Measurements from ENCODE around the gene ANXA2R. TPM values are rescaled to one million over a fixed set of nuclear protein-coding genes. Genes with fewer than 3 reads are reported as not detected.

Gene ANXA2R
- total RNA-seq, 1 experiment from 2014 or later = 0.72 TPM

- TF ChIP-seq SMAD4 (CRISPR knock-in tag; IDR thresholded peaks at IDR 0.05) (no peak), PREB (CRISPR knock-in tag; IDR thresholded peaks at IDR 0.05; ENCODE audit: borderline replicate concordance) (no peak), IRF2 (CRISPR knock-in tag; IDR thresholded peaks at IDR 0.05; ENCODE audit: borderline replicate concordance, low read depth) (no peak), MAX (CRISPR knock-in tag; IDR thresholded peaks at IDR 0.05) (no peak; the same call in 1 of the 2 replicates), TEAD1 (CRISPR knock-in tag; IDR thresholded peaks at IDR 0.05) (0 out of 2 replicates have a peak, but pooled peaks have one; percentile 15), NFATC4 (CRISPR knock-in tag; IDR thresholded peaks at IDR 0.05) (no peak), TCF7 (CRISPR knock-in tag; IDR thresholded peaks at IDR 0.05; ENCODE audit: low read depth) (no peak)
Measured at GRCh38 chr5:43065948-43066798, 26.1 kb upstream of the ANXA2R start (continued).

GRCh38 chr5:43065387-43065947 lies 25.3 kb upstream of the ANXA2R start:
- CTCF ChIA-PET = interaction anchor here (0.6 to 3.2 kb wide), 16 partner anchors 8 to 419 kb away, joined by 3 to 15 read pairs (median 4); partner anchors contain the start of genes TMEM267 and ZNF131
- H3K27ac Mint-ChIP-seq = peak overlapping the region; percentile 98
- H3K4me3 Mint-ChIP-seq = peak overlapping the region; percentile 87
- no peaks in the 10 kb centered on the region for H3K9me3 Mint-ChIP-seq
- peaks cover 5% of the 10 kb centered on the region for H3K36me3 Mint-ChIP-seq
- peaks cover 33% of the 10 kb centered on the region for H3K4me1 Mint-ChIP-seq
- H3K27me3 Mint-ChIP-seq (ENCODE audit: low read depth) = no peaks in the 10 kb centered on the region
- DNase-seq (ENCODE audit: low spot score) = no peak
- TF ChIP-seq GABPB1 (CRISPR knock-in tag; IDR thresholded peaks at IDR 0.05) (no peak), MYBL2 (CRISPR knock-in tag; IDR thresholded peaks at IDR 0.05) (no peak), JUN (CRISPR knock-in tag; IDR thresholded peaks at IDR 0.05) (no peak), HMGXB4 (CRISPR knock-in tag; IDR thresholded peaks at IDR 0.05) (no peak), HMGA2 (CRISPR knock-in tag; IDR thresholded peaks at IDR 0.05) (no peak), ZNF317 (CRISPR knock-in tag; IDR thresholded peaks at IDR 0.05; ENCODE audit: borderline replicate concordance, low read depth) (no peak), RORB (CRISPR knock-in tag; IDR thresholded peaks at IDR 0.05) (no peak), ERG (CRISPR knock-in tag; IDR thresholded peaks at IDR 0.05) (no peak)
- no peak for ATAC-seq
- POLR2A ChIA-PET = interaction anchor here (0.6 to 2.3 kb wide), 8 partner anchors 20 to 167 kb away, joined by 3 to 14 read pairs (median 4); partner anchors contain the start of gene ZNF131

GRCh38 chr5:43063721-43064171 lies 23.6 kb upstream of the ANXA2R start:
- DNase-seq (ENCODE audit: low spot score) (peak; percentile 42), ATAC-seq (peak; percentile 6)
- Mint-ChIP-seq H3K36me3 (peaks cover 6% of the 10 kb centered on the region; the same call in 1 of the 2 replicates), H3K27ac (peak overlapping the region; percentile 97), H3K9me3 (peaks cover 6% of the 10 kb centered on the region), H3K4me1 (peaks cover 31% of the 10 kb centered on the region), H3K4me3 (peak overlapping the region; percentile 87), H3K27me3 (ENCODE audit: low read depth) (no peaks in the 10 kb centered on the region)
- CTCF ChIA-PET = interaction anchor here (1.0 to 3.2 kb wide), 6 partner anchors 19 to 155 kb away, joined by 3 to 15 read pairs (median 6); no protein-coding TSS in a partner anchor
- POLR2A ChIA-PET = interaction anchor here (1.3 kb wide), 1 partner anchor 420 kb away, joined by 6 read pairs; the partner anchor contains the start of gene TMEM267
- TF ChIP-seq ATF2 (CRISPR knock-in tag; IDR thresholded peaks at IDR 0.05; ENCODE audit: borderline replicate concordance, low read depth) (no peak), IRF1 (CRISPR knock-in tag; IDR thresholded peaks at IDR 0.05) (no peak), ELF4 (CRISPR knock-in tag; IDR thresholded peaks at IDR 0.05; ENCODE audit: low read depth) (no peak), ZNF416 (CRISPR knock-in tag; IDR thresholded peaks at IDR 0.05) (no peak), KAT7 (CRISPR knock-in tag; IDR thresholded peaks at IDR 0.05; ENCODE audit: borderline replicate concordance) (no peak)
